ENCODE results near the gene PDXK.
A peak's percentile ranks its signal among the peaks of the same experiment; 100 is the strongest.

Gene PDXK

GRCh38 chr21:43717967-43718871, 710 bp upstream of the PDXK start:
- no peak for TF ChIP-seq POLR2A (IDR thresholded peaks at IDR 0.05; ENCODE audit: low read depth, low read length)
- TF ChIP-seq TAF1 (IDR thresholded peaks at IDR 0.05; ENCODE audit: borderline replicate concordance, low read depth, low read length), result no peak
- TF ChIP-seq POLR2AphosphoS5 (IDR thresholded peaks at IDR 0.05; ENCODE audit: low read depth, low read length), result no peak
- DNase-seq (ENCODE audit: insufficient read length), result no peak
- FAIRE-seq, result no peak

GRCh38 chr21:43719748-43720538, 1.0 kb downstream of the PDXK start:
- no peak for FAIRE-seq
- no peak for DNase-seq (ENCODE audit: insufficient read length)
- TF ChIP-seq TAF1 (IDR thresholded peaks at IDR 0.05; ENCODE audit: borderline replicate concordance, low read depth, low read length) (no peak), POLR2A (IDR thresholded peaks at IDR 0.05; ENCODE audit: low read depth, low read length) (no peak; the same call in 1 of the 2 replicates), POLR2AphosphoS5 (IDR thresholded peaks at IDR 0.05; ENCODE audit: low read depth, low read length) (no peak)

- TF ChIP-seq POLR2A (IDR thresholded peaks at IDR 0.05; ENCODE audit: low read depth, low read length), result no peak
- no peak for TF ChIP-seq TAF1 (IDR thresholded peaks at IDR 0.05; ENCODE audit: borderline replicate concordance, low read depth, low read length)
- TF ChIP-seq POLR2AphosphoS5 (IDR thresholded peaks at IDR 0.05; ENCODE audit: low read depth, low read length), result no peak
- FAIRE-seq (no peak), DNase-seq (ENCODE audit: insufficient read length) (no peak)
Observed at GRCh38 chr21:43720539-43721166, 1.7 kb downstream of the PDXK start.

- TF ChIP-seq TAF1 (IDR thresholded peaks at IDR 0.05; ENCODE audit: borderline replicate concordance, low read depth, low read length) (no peak), POLR2A (IDR thresholded peaks at IDR 0.05; ENCODE audit: low read depth, low read length) (0 out of 2 replicates have a peak, but pooled peaks have one; percentile 21), POLR2AphosphoS5 (IDR thresholded peaks at IDR 0.05; ENCODE audit: low read depth, low read length) (no peak)
- DNase-seq (ENCODE audit: insufficient read length) (no peak), FAIRE-seq (no peak)
Observed at GRCh38 chr21:43721206-43721605, 2.3 kb downstream of the PDXK start.

- FAIRE-seq, result no peak
- TF ChIP-seq POLR2A (IDR thresholded peaks at IDR 0.05; ENCODE audit: low read depth, low read length), result no peak
- TF ChIP-seq TAF1 (IDR thresholded peaks at IDR 0.05; ENCODE audit: borderline replicate concordance, low read depth, low read length), result no peak
- TF ChIP-seq POLR2AphosphoS5 (IDR thresholded peaks at IDR 0.05; ENCODE audit: low read depth, low read length), result no peak
- DNase-seq (ENCODE audit: insufficient read length), result no peak
Observed at GRCh38 chr21:43721939-43722338, 3.0 kb downstream of the PDXK start.

- DNase-seq (ENCODE audit: insufficient read length), result no peak
- TF ChIP-seq TAF1 (IDR thresholded peaks at IDR 0.05; ENCODE audit: borderline replicate concordance, low read depth, low read length), result no peak
- no peak for TF ChIP-seq POLR2AphosphoS5 (IDR thresholded peaks at IDR 0.05; ENCODE audit: low read depth, low read length)
- no peak for TF ChIP-seq POLR2A (IDR thresholded peaks at IDR 0.05; ENCODE audit: low read depth, low read length)
- no peak for FAIRE-seq
Observed at GRCh38 chr21:43723648-43724047, 4.7 kb downstream of the PDXK start.

GRCh38 chr21:43726686-43727518, 8.0 kb downstream of the PDXK start:
- TF ChIP-seq POLR2AphosphoS5 (IDR thresholded peaks at IDR 0.05; ENCODE audit: low read depth, low read length) (no peak), TAF1 (IDR thresholded peaks at IDR 0.05; ENCODE audit: borderline replicate concordance, low read depth, low read length) (no peak)
- no peak for FAIRE-seq
- no peak for DNase-seq (ENCODE audit: insufficient read length)

GRCh38 chr21:43727519-43728153, 8.7 kb downstream of the PDXK start:
- FAIRE-seq (no peak), DNase-seq (ENCODE audit: insufficient read length) (no peak)
- no peak for TF ChIP-seq TAF1 (IDR thresholded peaks at IDR 0.05; ENCODE audit: borderline replicate concordance, low read depth, low read length)
- no peak for TF ChIP-seq POLR2AphosphoS5 (IDR thresholded peaks at IDR 0.05; ENCODE audit: low read depth, low read length)
- TF ChIP-seq POLR2A (IDR thresholded peaks at IDR 0.05; ENCODE audit: low read depth, low read length), result no peak

GRCh38 chr21:43728154-43728466, 9.2 kb downstream of the PDXK start:
- FAIRE-seq (no peak), DNase-seq (ENCODE audit: insufficient read length) (no peak)
- no peak for TF ChIP-seq TAF1 (IDR thresholded peaks at IDR 0.05; ENCODE audit: borderline replicate concordance, low read depth, low read length)
- no peak for TF ChIP-seq POLR2A (IDR thresholded peaks at IDR 0.05; ENCODE audit: low read depth, low read length)
- TF ChIP-seq POLR2AphosphoS5 (IDR thresholded peaks at IDR 0.05; ENCODE audit: low read depth, low read length), result no peak

Data from GM12892 (cell line).